GM18867 (cell line): ENCODE data around the gene SYNGR2.

Source experiments
- ATAC-seq: cut with Tn5 transposase; IDR thresholded peaks from one replicate; pipeline ENCODE4 v1.9.1; 2021; ENCODE audit warnings: mild to moderate bottlenecking, moderate library complexity; ENCODE audit not compliant: unreplicated experiment

SYNGR2 gene

GRCh38 chr17:78142119-78142861, 26.1 kb upstream of the SYNGR2 start:
- ATAC-seq: no peak

GRCh38 chr17:78143214-78144146, 24.9 kb upstream of the SYNGR2 start:
- ATAC-seq: no peak

- no peak for ATAC-seq
These were observed 24.1 kb upstream of the SYNGR2 start for GRCh38 chr17:78144147-78144719.

- ATAC-seq: no peak
These were observed 23.4 kb upstream of the SYNGR2 start for GRCh38 chr17:78144736-78145641.

- no peak for ATAC-seq
These were observed 21.9 kb upstream of the SYNGR2 start for GRCh38 chr17:78146471-78146869.

- ATAC-seq: no peak
These were observed 21.5 kb upstream of the SYNGR2 start for GRCh38 chr17:78146881-78147280.

- ATAC-seq: peak; percentile 49
These were observed 20.9 kb upstream of the SYNGR2 start for GRCh38 chr17:78147315-78147998.

- no peak for ATAC-seq
These were observed 19.9 kb upstream of the SYNGR2 start for GRCh38 chr17:78148286-78149016.

- ATAC-seq: no peak
These were observed 16.8 kb upstream of the SYNGR2 start for GRCh38 chr17:78151514-78152008.

- peak; percentile 63 for ATAC-seq
These were observed 13.2 kb upstream of the SYNGR2 start for GRCh38 chr17:78154903-78155811.

- ATAC-seq: no peak
These were observed 8.7 kb upstream of the SYNGR2 start for GRCh38 chr17:78159575-78160158.

- ATAC-seq: no peak
These were observed 4.3 kb upstream of the SYNGR2 start for GRCh38 chr17:78163881-78164747.

GRCh38 chr17:78164748-78165607, 3.4 kb upstream of the SYNGR2 start:
- ATAC-seq: no peak

- no peak for ATAC-seq
These were observed 2.0 kb upstream of the SYNGR2 start for GRCh38 chr17:78166416-78166815.

- ATAC-seq: peak; percentile 11
These were observed 767 bp downstream of the SYNGR2 start for GRCh38 chr17:78168903-78169793.
